ENCODE data around the gene HACE1. TPM values are rescaled to one million over a fixed set of nuclear protein-coding genes. Genes with fewer than 3 reads are reported as not detected.
"Not testable (repeated sequence)": the region's sequence is repeated elsewhere in the genome, so short reads cannot be mapped to it uniquely, and the experiment has no call there.

HACE1 gene, protein sequence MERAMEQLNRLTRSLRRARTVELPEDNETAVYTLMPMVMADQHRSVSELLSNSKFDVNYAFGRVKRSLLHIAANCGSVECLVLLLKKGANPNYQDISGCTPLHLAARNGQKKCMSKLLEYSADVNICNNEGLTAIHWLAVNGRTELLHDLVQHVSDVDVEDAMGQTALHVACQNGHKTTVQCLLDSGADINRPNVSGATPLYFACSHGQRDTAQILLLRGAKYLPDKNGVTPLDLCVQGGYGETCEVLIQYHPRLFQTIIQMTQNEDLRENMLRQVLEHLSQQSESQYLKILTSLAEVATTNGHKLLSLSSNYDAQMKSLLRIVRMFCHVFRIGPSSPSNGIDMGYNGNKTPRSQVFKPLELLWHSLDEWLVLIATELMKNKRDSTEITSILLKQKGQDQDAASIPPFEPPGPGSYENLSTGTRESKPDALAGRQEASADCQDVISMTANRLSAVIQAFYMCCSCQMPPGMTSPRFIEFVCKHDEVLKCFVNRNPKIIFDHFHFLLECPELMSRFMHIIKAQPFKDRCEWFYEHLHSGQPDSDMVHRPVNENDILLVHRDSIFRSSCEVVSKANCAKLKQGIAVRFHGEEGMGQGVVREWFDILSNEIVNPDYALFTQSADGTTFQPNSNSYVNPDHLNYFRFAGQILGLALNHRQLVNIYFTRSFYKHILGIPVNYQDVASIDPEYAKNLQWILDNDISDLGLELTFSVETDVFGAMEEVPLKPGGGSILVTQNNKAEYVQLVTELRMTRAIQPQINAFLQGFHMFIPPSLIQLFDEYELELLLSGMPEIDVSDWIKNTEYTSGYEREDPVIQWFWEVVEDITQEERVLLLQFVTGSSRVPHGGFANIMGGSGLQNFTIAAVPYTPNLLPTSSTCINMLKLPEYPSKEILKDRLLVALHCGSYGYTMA
- total RNA-seq = 10 to 100 TPM; 11.7 to 19.3 TPM

DNA sequence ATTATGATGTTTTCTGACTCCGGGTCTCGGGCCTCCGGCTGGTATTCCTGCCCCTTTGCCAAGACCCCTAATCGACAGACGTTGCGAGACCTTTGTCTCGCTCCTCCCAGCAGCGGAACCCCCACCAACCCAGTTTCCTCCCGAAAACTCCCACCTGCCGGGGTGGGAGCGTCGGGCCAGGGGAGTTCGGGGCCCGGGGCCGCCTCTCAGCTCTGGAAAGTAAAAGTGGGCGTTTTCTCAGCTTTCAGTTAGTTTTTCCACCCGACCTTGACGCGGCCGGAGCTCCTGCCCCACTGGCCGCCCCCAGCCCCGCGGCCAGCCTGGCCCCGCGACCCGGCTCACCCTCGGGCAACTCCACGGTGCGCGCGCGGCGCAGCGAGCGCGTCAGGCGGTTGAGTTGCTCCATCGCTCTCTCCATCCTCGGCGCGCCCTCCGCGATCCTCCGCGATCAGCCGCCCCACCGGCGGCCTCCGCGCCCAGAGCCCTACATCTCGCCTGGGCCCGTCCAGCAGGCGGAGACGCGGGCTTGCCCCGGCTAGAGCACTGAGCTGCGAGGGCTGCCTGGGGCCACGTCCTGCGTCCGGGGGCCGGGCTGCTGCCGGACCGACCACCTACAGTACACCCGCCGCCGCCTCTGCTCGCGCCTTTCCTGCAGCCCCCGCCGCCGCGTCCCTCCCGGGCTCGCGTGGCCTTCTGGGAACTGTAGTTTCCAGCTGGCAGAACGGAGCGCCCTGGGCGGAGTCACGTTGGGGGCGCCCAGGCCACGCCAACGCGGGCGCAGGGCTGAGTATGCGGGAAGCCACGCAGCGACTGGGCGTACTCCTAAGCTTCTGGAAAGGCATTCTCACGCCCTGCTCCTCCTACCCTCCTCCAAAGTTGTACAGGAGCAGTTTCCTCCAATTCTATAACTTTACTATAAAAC is at the start of gene HACE1:
Gene HACE1, minus strand, starts transcription at position 695 of the 922 bp plus-strand sequence. Its CDS starts 277 bp downstream, at position 418.
- no peaks in the 10 kb centered on the region for H3K36me3 ChIP-seq
- H3K27ac ChIP-seq = peak within 1 kb of the TSS; percentile 69 to 78
- H3K9me3 ChIP-seq = no peaks in the 10 kb centered on the region
- intact Hi-C loops (cut with DNase I) = no loop called here
- under 1% methylated on average over 83 of the region's 89 CpGs for WGBS
- peak; percentile 84 for DNase-seq (ENCODE audit: low spot score)
- H3K4me1 ChIP-seq (replicated peaks) = no peaks in the 10 kb centered on the region
- TF ChIP-seq POLR2AphosphoS5 (IDR thresholded peaks at IDR 0.05) = peak; percentile 81
- TF ChIP-seq POLR2A (IDR thresholded peaks at IDR 0.05) = peak; percentile 56
- TF ChIP-seq, protein P1, sequence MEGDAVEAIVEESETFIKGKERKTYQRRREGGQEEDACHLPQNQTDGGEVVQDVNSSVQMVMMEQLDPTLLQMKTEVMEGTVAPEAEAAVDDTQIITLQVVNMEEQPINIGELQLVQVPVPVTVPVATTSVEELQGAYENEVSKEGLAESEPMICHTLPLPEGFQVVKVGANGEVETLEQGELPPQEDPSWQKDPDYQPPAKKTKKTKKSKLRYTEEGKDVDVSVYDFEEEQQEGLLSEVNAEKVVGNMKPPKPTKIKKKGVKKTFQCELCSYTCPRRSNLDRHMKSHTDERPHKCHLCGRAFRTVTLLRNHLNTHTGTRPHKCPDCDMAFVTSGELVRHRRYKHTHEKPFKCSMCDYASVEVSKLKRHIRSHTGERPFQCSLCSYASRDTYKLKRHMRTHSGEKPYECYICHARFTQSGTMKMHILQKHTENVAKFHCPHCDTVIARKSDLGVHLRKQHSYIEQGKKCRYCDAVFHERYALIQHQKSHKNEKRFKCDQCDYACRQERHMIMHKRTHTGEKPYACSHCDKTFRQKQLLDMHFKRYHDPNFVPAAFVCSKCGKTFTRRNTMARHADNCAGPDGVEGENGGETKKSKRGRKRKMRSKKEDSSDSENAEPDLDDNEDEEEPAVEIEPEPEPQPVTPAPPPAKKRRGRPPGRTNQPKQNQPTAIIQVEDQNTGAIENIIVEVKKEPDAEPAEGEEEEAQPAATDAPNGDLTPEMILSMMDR (IDR thresholded peaks at IDR 0.05) = peak in 1 of 4 experiments; percentile 7
- peak within 1 kb of the TSS; percentile 69 to 96 for H3K4me3 ChIP-seq
- no peaks in the 10 kb centered on the region for H3K27me3 ChIP-seq (replicated peaks; ENCODE audit: insufficient read depth)

DNA sequence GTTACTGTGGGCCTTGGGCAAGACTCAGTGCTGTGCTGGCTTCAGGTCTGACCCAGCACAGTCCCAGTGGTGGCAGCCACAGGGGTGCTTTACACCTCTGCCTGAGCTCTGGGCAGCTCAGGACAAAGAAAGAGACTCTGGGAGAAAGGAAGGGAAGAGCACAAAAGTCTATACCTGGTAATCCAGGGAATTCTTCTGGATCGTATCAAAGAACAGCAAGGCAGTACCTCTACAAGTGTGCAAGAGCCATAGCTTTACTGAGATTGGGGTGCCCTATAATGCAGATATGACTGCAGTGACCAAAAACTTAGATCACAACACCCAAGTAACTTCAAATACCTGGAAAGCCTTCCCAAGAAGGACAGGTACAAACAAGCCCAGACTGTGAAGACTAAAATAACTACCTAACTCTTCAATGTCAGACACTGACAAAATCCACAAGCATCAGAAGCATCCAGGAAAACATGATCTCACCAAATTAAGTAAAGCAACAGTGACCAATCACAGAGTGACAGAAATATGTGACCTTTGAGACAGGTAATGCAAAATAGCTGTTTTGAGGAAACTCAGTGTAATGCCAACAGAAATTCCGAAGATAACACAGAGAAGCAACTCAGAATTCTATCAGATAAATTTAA is 49.3 kb upstream of the HACE1 start:
- Histone ChIP-seq H3K27ac (no peak overlapping the region), H3K27me3 (replicated peaks; ENCODE audit: insufficient read depth) (no peaks in the 10 kb centered on the region), H3K36me3 (no peaks in the 10 kb centered on the region), H3K4me3 (no peak overlapping the region), H3K9me3 (no peaks in the 10 kb centered on the region), H3K4me1 (replicated peaks) (no peaks in the 10 kb centered on the region)
- 86% methylated on average over 2 of the region's 2 CpGs for WGBS
- TF ChIP-seq POLR2A (IDR thresholded peaks at IDR 0.05) (no peak), POLR2AphosphoS5 (IDR thresholded peaks at IDR 0.05) (no peak)
- TF ChIP-seq, protein P1 (IDR thresholded peaks at IDR 0.05) = no peak
- intact Hi-C loops (cut with DNase I) = no loop called here
- DNase-seq (ENCODE audit: low spot score) = no peak

DNA sequence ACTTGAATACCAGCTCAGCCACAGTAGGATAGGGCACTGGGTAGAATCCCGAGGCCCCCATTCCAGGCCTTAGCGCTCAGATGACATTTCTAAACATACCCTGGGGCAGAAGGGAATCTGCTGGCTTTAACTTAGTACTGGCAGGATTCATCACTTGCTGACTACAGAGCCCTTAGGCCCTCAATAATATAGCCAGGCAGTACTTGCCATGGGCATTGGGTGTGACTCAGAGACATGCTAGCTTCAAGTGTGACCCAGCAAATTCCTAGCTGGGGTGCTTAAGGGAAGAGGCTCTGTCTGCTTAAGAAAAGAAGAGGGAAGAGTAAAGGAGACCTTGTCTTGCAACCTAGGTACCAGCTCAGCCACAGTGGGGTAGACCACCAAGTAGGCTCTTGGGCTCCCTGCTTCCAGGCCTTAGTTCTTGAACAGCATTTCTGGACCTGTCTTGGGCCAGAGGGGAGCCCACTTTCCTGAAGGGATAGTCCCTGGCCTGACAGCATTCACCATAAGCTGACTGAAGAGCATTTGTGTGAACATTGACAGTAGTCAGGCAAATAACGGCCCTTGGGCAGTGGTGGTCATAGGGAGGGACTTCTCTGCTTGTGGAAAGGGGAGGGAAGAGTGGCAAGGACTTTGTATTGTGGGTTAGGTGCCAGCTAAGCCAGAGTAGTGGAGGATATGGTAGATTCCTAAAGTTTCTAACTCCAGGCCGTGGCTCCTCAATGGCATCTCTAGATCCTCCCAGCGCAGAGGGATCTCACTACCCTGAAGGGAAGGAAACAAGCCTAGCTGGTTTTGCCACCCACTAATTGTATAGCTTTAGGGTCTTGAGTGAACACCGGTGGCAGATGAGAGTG is 48.5 kb upstream of the HACE1 start:
- intact Hi-C loops (cut with DNase I) = no loop called here
- no peak for DNase-seq (ENCODE audit: low spot score)
- Histone ChIP-seq H3K4me3 (no peak overlapping the region), H3K27me3 (replicated peaks; ENCODE audit: insufficient read depth) (no peaks in the 10 kb centered on the region), H3K4me1 (replicated peaks) (no peaks in the 10 kb centered on the region), H3K36me3 (no peaks in the 10 kb centered on the region), H3K27ac (no peak overlapping the region), H3K9me3 (no peaks in the 10 kb centered on the region)
- 74% methylated on average over 6 of the region's 6 CpGs for WGBS
- TF ChIP-seq POLR2A (IDR thresholded peaks at IDR 0.05) (no peak), POLR2AphosphoS5 (IDR thresholded peaks at IDR 0.05) (no peak)
- TF ChIP-seq, protein P1 (IDR thresholded peaks at IDR 0.05) = no peak

DNA sequence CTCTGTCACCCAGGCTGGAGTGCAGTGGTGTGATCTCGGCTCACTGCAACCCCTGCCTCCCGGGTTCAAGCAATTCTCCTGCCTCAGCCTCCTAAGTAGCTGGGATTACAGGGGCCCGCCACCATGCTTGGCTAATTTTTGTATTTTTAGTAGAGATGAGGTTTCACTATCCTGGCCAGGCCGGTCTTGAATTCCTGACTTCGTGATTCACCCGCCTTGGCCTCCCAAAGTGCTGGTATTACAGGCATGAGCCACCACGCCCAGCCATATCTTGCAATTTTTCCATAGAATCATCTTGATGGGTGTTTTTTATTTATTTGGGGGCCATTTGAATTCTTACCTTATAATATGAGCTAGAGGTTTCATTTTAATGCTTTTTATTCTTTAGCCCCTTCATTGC is 39.2 kb upstream of the HACE1 start:
- DNase-seq (ENCODE audit: low spot score); H3K9me3 ChIP-seq; H3K27ac ChIP-seq; H3K4me3 ChIP-seq; H3K27me3 ChIP-seq (replicated peaks; ENCODE audit: insufficient read depth); H3K36me3 ChIP-seq; H3K4me1 ChIP-seq (replicated peaks); intact Hi-C loops (cut with DNase I): not testable (repeated sequence)
- WGBS = 91% methylated on average over 7 of the region's 7 CpGs

All from prostate gland (tissue), 2 donors.